Epithelial cell of prostate (primary cell): ENCODE results near the gene TBX22.
"Not testable (repeated sequence)": the region's sequence is repeated elsewhere in the genome, so short reads cannot be mapped to it uniquely, and the experiment has no call there.

ENCODE experiments used
- DNase-seq: peaks from one replicate; pipeline ENCODE4 v3.0.0-alpha.2; 2011; ENCODE audit warnings: low read depth, low spot score
- H3K27ac ChIP-seq: fragments of 450-650 bp; 2 replicates; pipeline ENCODE4 v1.5.1; 2017; ENCODE audit warnings: mild to moderate bottlenecking

The TBX22 gene

GRCh38 chrX:80014141-80014940, at the start of gene TBX22:
TSS of gene TBX22 (plus strand) at chrX:80014753. CDS start at chrX:80022270, 7,517 bp downstream.
- no peak within 1 kb of the TSS for H3K27ac ChIP-seq
- no peak for DNase-seq

- no peak for DNase-seq
Observed at GRCh38 chrX:79975605-79976004, 38.9 kb upstream of the TBX22 start.

GRCh38 chrX:80004458-80004857, 10.1 kb upstream of the TBX22 start:
- no peak for DNase-seq
- H3K27ac ChIP-seq, result no peak overlapping the region

More at GRCh38 chrX:79975605-79976004, 38.9 kb upstream of the TBX22 start:
- H3K27ac ChIP-seq, result no peak overlapping the region

- DNase-seq, result no peak
- no peak overlapping the region for H3K27ac ChIP-seq
Observed at GRCh38 chrX:80011522-80011921, 3.0 kb upstream of the TBX22 start.

- DNase-seq, result no peak
- no peak overlapping the region for H3K27ac ChIP-seq
Observed at GRCh38 chrX:80016182-80016581, 1.6 kb downstream of the TBX22 start.

GRCh38 chrX:80021621-80022020, 7.1 kb downstream of the TBX22 start:
- H3K27ac ChIP-seq, result no peak overlapping the region
- no peak for DNase-seq

GRCh38 chrX:80022363-80023031, 7.9 kb downstream of the TBX22 start:
- no peak overlapping the region for H3K27ac ChIP-seq
- no peak for DNase-seq

GRCh38 chrX:80026116-80026515, 11.6 kb downstream of the TBX22 start:
- no peak for DNase-seq

GRCh38 chrX:80066156-80066555, 51.6 kb downstream of the TBX22 start:
- DNase-seq, H3K27ac ChIP-seq: not testable (repeated sequence)

More at GRCh38 chrX:80026116-80026515, 11.6 kb downstream of the TBX22 start:
- no peak overlapping the region for H3K27ac ChIP-seq

- H3K27ac ChIP-seq, DNase-seq: not testable (repeated sequence)
Observed at GRCh38 chrX:80075625-80076024, 61.1 kb downstream of the TBX22 start.
